NCI-H1436 (cell line): Measurements from ENCODE around the gene PSMC2.
"Not testable (repeated sequence)": the region's sequence is repeated elsewhere in the genome, so short reads cannot be mapped to it uniquely, and the experiment has no call there.

Experiments used
- DNase-seq: peaks from one replicate; lab custom pipeline; 2025; lab: John Stamatoyannopoulos, UW

Gene PSMC2

DNA sequence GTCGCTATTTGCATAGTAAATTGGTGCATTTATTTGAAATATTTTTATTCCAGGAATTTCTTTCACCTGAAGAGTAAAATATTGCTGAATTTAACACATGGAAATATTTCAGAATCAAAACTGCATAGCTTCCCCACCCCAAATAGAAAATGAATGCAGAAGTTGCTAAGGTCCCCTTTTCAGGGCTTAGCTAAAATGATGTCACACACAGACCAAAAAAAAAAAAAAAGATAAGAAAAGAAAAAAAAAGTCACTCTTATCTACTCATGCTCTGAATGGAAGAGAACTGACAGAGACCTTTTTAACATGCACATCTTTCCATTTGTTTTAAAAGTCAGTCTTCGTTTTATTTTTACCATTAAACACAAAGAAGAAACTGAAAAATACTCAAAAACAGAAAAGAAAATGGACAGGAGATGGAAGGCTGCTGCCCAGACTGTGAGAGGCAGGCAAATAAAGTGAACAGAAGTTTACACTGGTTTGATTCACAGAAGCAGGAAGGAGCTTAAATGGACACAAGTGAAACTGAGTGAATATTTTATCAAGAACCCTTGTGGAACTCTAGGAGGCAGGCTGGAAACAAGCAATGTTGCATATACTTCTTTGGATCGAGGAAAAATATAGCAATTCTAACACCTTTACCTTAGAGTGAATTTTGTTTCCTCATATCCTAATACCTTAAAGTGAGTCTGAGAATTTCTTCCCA, 32.0 kb downstream of the PSMC2 start:
- DNase-seq, result no peak

GRCh38 chr7:103380395-103381191, 33.1 kb downstream of the PSMC2 start:
- no peak for DNase-seq

DNA sequence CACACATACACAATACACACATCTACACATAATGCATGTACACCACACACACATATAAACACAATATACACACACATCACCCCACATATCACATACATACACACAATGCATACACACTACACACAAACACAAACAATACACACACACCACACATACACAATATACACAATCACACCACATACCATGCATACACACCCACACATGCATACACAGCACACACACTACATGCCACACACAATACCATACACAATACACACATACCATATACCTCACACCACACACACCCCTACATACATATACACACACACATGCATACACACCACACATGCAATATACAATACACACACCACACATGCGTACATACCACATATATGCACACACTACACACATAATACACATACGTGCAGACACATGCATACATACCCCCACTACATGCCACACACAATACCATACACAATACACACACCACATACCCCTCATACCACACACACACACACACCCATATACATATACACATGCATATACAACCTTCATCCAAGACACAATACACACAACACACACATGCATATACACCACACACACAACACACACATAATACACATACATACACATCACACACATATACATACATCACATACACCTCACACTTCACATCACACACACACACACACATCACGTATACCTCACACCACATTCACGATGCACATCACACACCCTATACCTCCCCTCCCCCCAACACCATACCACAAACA, 34.0 kb downstream of the PSMC2 start:
- DNase-seq, result no peak

DNA sequence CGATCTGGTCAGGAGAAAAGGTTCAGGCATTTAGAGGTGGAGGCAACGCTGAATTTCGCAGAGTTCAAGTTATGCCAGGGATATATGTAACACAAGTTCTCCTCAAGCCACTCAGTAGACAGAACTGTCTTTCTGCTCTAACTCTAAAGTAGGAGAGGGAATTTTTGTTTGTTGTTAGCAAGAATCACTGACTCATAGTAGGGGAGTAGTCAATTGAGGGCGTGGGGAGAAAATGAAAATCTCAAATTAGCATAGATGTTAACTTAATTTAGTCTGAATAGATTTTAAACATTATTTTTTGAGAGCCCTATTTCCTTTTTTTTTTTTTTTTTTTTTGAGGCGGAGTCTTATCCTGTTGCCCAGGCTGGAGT, 34.6 kb downstream of the PSMC2 start:
- DNase-seq, result no peak

- DNase-seq, result no peak
Observed at GRCh38 chr7:103387242-103387641, 39.8 kb downstream of the PSMC2 start.

DNA sequence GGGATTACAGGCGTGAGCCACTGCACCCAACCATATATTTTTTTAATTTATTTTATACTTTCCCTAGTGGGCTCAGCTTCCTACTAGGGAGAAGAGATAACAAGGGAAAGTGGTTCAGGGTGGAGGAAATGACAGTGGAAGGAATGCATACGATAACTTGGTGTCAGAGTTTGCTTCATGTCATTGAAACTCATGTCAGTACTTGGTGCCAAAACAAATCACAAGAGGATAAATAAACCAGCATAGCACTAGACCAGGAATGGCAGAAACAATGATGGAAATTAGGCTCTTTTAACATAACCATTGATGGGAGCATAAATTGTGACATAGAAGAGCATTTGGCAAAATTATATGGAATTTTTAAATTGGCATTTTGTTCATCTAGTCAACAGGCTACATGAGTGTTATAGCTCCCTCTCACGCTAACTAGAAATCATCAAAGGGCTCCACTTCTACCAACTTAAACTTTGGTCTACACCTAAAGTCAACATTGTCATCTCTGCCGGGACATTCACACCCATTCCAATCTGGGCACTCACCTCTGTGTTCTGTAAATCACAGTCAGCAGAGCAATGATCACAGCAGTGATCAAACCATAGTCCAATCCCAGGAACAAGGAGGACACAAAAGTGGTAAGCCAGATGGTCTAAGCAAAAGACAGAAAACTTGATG, 41.2 kb downstream of the PSMC2 start:
- no peak for DNase-seq

GRCh38 chr7:103389263-103389662, 41.8 kb downstream of the PSMC2 start:
- DNase-seq, result no peak

DNA sequence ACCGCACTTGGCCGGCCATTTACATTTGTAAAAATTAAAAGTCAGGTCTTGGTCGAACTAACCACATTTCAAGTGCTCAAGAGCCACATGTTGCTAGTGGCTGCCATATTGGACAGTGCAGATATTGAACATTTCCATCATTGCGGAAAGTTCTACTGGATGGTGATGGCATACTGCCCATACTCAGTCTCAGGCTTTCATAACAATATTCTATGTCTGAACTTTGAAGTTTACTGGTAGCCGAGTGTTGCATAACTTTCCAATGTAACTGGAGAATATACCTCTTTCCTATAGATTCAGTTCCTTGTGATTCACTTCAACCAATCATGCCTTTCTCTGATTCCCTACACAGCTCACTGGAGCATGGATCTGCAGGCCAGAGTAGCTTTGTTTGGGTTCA, 43.7 kb downstream of the PSMC2 start:
- no peak for DNase-seq

DNA sequence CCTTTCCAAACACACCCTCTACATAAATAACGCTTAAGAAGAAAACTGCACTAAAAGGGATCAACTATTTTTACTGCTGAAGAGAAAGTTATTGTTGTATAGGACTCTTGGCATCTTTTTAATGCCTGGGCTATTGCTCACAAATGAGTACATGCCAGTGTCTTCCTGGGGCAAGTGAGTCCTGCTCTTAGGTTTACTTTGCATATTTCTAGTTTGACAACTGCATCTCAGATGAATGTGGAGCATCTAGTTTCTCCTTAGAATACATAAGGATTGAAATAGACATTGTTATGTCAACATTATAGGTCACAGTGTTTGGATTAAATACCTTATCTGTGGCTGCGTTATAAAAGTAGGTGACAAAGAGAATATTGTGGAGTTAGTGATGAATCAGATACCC, 44.5 kb downstream of the PSMC2 start:
- no peak for DNase-seq

DNA sequence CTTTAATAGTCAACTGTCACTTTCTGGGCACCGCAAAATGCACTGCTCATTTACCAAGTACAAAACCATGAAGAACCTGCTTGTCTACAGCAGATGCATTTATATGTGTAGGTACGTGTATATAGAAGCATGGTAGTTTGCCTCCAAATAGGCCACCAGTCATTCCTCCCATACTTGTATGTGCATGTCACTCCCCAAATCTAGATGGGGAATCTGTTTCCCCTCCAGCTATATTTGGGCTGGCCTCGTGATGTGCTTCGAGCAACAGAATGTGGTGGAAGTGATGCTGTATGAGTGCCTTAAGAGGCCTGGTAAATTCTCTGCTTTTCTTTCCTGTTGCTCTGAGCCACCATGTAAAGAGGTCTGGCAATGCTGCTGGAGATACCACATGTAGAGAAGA, 47.1 kb downstream of the PSMC2 start:
- DNase-seq, result no peak

DNA sequence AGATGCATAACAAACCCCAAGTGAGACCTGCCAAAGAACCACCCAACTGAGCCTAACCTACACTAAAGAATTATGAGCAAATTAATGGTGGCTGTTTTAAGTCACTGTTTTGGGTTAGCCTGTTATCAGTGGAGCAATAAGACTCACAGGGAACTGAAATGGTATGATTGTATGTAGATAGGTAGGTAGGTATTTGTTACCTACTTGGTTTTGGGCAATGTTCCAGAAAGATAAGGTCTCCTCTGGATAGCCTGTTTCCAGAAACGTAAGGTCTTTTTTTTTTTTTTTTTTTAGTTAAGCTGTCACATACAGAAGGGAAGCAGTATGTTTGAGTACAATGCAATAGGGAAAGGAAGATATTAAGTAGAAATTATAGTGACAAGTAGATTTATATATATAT, 47.6 kb downstream of the PSMC2 start:
- DNase-seq, result no peak

- DNase-seq, result no peak
Observed at GRCh38 chr7:103396471-103396870, 49.0 kb downstream of the PSMC2 start.

DNA sequence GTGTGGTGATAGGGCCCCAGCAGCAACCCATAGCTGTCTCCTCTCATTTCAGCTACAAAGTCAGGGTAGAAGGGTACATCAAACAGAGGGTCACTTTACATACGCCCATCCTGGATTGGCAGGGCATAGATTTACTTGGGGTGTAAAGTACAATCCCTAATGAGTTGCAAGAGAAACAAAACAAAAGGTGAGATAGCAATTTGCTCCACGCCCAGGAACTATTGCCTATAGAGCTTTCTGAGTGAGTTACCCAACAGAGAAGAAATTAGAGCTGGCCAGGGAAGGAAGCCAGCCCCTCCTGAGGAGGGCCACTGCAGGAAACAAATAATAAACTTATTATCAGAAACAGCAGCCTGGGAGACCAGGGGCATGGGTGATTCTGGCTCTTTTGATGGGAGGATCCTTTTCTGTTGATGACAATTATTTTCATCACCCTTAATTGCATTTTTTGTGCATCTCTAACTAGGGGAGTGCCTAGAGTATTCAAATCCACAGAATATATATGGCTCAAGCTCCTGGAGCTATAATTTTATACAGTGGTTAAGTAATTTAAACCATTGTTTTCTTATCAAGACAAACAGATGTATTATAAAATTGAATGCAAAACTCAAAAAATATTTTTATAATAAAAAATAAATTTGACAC, 51.2 kb downstream of the PSMC2 start:
- no peak for DNase-seq

- not testable (repeated sequence) for DNase-seq
Observed at GRCh38 chr7:103399687-103400086, 52.2 kb downstream of the PSMC2 start.

GRCh38 chr7:103405789-103406613, 58.6 kb downstream of the PSMC2 start:
- not testable (repeated sequence) for DNase-seq

DNA sequence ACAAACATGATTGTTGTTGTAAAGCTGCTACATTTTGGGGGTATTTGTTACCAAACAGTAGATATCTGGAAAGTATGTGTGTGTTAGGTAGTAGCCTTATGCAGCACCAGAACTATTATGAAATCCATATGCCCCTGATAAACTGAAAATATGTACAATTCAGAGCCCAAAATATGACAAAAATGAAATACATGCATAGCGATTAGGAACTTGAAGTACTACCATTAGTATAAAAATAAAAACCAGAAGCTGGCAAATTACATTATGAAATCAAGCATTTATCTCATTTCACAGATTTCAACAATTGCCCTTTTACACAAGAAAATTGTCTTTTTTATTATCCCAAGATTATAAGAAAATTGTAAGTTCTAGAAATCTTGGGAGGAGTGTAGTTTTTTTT, 64.7 kb downstream of the PSMC2 start:
- DNase-seq, result no peak

DNA sequence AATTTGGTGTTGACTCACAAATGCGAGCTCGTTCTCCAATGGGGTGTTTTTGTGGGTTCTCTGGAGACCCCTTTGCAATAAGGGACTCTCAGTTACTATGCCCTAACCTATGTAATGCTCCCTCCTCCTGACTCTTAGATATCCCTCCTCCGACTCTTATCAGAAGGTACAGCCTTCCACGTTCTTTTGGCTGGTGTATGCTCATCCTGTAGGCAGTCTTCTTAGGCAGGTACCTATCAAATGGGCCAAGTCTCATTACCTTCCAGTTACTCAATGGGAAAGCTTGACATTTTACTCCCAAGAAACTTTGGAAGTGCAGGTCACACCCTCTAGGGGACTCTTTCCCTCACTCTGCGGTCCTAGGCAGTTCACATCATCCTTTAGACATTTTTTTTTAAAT, 66.0 kb downstream of the PSMC2 start:
- no peak for DNase-seq

DNA sequence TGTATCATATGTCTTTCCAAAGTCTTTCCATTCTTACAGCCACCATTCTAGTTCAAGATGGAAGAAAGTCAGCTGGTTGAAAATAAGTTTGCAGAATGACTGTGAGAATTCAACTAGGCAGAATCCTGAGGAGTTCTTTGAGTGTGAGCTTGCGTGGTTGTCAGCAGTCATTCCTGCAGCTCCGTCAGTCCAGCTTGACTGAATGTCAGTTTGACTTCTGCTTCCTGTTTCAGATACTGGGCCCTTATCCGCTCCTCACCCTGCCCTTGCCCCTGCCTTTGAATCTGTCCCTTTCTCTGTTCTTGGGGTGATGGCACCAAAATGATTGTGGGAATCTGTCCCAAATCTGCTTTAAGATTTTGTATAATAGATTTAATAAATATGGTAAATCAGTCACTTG, 70.8 kb downstream of the PSMC2 start:
- no peak for DNase-seq
